HG02623 (cell line): ENCODE measurements around the gene CMIP.

Source experiments
- ATAC-seq: cut with Tn5 transposase; IDR thresholded peaks from one replicate; pipeline ENCODE4 v1.9.1; 2021; ENCODE audit warnings: moderate library complexity; ENCODE audit not compliant: unreplicated experiment

Gene CMIP

DNA sequence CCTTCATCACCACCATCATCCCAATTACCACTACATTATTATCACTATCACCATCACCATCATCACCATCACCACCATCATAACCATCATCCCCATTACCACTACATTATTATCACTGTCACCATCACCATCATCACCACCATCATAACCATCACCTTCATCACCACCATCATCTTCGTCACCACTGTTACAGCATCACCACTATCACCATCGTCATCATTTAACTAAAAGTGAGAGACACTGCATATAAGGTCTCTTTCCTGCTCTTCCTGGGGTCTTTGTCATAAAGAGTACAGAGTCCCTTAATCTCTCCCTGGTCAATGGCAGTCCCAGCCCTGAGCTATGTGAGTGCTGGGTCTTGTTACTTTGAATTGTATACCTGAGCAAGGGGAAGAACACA, 133.5 kb downstream of the CMIP start:
- no peak for ATAC-seq

DNA sequence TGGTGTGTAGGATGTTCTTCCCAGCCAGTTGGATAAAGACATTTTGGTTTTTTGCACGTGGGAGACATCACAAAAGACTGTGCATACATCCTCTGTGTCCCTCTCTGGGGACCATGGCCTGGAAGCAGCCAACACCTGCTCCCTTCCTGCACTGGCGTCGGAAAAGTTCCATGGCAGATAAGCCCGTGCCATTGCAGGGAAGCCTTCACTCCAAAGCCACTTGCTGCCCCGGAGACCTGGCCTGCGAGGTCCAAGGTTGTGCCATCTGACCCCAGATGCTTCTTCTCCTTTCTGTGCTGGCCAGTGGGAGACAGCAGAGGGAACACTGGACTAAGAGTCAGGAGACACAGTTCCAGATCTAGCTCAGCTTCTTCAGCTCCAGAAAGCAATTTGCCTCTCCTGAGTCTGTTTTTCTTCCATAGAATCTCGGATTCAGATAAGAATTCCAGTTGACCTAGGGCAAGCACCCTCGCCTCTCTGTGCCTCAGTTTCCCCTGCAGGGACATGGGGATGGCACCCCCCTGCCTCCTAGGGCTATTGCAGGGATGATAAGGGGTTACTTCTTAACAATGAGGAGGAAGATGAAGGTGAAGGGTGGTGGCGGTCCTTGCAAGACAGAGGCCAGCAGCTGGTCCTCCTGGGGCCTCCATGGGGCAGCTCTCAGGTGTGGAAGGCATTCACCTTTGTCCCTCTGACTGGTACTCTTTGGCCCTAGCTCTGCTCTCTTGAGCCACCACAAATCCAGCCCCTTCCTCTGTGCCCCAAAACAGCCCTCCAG, 134.2 kb downstream of the CMIP start:
- no peak for ATAC-seq

DNA sequence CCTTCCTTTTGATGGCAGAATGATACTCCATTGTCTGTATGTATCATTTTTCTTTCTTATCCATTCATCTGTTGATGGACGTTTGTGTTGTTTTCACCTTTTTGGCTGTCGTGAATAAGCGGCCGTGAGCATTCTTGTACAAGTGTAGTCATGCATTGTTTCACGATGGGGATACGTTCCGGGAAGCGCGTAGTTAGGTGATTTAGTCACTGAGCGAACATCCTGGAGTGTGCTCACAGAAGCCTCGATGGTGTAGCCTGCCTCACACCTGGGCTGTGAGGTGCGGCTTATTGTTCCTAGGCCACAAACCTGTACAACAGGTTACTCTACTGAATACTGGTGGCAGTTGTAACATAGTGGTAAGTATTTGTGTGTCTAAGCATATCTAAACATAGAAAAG, 136.5 kb downstream of the CMIP start:
- ATAC-seq = no peak

DNA sequence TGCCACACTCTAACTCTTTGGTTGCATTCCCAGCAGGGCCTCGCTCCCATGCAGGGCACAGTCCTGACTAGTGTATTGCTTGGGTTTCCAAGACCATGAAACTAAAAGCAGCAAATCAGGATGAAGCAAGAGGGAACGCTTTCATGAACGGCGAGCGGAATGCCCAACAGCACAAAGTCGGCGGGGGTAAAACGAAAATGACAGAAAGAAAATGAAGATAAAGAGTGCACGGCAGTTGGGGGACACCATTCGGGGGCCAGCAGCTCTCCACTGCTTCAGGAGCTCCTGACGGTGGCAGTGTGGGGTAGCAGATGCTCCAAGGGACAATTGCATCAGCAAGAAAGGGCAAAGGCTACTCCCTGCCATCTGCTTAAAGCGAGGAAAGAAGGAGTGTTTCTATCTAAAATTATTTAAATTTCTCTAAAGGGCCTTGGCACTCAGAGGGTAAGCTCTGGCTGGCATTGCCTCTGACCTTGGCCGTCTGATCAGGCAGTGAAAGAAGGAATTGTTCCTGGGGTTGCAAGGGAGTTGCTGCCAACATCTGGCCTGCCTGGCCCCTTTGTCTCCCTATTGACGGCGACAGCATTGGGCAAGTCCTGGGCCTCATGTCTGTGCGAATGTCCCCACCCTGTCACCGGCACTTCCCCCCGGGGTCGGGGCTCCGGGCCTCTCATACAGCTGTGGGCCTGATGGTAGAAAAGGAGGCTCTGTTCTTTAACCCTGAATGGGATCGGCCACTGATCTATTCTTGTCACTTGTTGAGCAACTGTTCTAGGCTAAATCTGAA, 138.2 kb downstream of the CMIP start:
- no peak for ATAC-seq

DNA sequence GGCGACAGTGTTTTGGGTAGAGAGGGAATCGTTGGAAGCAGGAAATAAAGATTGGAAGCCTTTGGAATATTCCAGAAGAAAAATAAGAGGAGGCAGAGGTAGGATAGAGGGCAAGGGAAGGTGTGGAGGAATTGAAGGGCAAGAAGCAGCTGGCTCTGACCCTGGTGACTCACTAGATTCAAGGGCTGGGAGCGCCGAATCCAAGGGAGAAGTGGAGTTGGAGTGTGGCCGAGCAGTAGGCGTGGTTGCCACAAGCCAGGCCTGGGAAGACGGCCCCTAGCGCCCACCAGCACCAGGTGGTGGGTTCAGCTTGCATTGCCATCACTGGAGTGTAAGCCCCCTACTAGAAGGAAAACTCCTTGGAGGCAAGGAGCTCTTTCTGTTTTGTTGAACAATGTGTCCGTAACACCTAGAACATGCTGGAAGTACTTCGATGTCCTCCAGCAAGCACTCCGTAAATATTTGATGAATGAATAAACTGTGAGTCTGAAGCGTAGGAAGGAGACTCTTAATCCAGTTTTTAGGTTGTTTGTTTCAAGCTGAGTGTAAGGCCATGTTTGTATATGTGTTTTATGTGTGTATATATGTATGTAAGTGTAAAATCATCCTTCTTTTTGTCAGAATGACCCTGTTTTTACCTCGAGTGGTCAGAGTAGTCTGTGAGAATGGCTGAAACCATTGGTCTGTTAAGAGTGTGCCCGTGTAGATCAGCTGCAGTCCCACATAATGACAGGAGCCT, 139.5 kb downstream of the CMIP start:
- no peak for ATAC-seq

DNA sequence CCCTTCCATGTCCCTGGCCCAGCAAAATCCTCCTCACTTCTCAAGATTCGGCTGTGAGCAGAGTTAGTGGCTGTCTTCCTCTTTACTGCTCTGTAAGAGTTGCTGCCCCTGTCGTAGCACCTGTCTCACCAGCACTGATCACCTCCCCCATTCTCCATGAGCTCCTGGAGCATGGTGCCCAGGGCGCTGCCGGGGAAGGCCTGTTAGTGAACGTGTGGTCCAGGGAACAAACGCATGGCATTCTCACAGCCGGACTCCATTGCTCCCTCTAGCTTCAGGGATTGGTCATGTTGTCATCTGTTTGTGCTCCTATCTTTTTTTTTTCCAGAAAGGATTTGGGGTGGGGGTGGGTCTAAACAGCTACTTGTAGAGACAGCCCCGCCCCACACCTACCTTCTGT, 141.2 kb downstream of the CMIP start:
- ATAC-seq = no peak

DNA sequence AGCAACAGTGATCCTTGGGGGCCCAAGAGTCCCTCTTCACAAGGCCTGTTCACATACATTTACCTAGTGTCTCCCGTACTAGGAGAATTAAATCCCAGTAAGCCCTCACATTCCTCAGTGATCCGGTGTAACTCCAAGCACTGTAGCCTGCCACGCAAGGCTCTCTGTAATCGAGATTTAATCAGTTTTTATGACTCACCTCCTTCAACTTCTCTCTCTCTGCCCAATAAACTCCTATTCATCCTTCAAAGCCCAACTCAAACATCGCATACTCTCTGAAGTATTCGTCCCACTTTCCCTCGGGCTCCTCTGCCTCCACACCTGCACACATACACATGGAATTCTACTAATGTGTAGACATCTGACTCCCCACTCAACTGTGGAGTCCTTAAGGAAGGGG, 141.8 kb downstream of the CMIP start:
- ATAC-seq = no peak

DNA sequence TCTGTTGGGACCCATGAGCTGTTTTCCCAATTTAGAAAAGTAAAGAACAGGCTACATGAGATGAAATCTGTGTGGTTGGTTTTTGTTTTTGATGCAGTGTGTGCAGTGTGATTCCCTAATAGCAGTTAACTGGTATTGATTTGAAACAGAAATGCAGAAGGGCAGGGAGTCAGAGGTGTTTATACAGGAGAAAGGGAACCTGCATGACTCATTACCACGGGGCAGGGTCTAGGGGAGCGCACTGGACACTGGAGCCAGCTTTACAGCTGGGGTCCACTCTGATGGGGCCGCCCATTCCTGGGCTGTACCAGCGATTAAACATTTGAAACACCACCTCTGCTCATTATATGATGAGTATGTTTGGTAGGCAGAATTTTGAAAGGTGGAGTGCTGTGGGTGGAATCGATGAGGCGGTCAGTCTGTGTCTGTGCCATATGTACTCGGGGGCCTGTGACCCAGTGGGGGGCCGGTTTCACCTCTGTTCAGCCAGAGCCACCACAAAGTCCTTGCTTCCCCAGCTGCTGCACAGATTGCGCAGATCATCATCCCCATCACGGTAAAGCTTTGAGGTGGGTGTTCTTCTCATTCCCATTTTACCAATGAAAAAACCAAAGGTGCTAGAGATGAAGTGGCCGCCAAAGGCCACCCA, 142.5 kb downstream of the CMIP start:
- ATAC-seq = no peak

DNA sequence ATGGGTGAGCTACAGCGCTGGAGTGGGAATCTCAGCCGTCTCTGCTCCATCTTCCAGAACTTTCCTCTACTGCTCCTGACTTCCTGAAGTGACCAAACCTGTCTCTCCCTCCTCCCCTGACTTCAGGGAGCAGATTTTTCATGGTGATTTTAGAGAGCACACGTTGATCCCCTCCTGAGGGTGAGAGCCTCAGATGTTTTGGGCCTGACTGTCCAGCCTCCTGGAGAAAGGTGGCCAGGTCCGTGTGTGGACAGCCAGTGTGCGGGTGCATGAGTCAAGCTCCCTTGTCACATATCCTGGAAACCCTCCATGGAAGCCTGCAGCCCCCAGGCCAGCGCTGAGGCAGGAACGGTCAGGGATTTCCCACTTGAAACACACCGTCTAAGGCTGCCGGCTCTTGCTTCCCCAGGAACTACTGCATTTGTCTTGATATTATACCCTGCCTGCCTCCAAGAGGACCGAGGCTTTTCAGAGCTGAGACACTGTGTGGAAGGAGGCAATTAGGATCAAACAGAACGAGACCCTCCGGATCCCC, 143.1 kb downstream of the CMIP start:
- ATAC-seq = no peak

DNA sequence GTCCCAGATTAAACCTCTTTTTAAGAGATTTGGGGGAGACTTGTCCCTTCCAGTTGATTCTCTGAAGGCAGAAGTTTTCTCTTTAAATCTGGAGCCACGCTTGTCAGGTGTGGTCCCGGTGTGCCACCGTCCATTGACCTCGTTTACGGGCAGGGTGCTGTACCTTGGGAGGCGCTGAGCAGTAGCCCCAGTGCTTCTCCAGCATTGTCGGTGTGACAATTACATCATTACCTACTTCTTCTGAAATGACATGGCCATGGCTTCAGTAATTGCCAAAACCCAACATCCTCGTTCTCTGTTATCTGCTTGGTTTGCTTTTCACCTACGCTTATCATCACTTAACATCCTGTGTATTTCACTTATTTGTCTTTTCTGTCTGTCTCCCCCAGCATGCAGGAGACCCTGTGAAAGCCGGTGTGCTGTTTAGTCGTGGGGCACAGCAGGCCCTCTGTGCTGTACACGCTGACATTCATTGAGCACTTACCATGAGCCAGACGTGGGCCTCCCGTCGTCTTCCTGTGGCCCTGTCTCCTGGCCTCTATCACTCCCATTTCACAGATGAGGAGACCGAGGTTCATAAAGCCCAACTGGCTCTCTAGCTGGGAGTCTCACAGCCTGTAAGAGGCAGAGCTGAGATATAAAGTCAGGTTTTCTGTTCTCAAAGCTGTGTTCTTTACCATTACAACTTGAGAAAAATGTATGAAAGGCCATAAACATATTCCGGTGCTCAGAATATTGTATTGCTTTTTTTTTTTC, 143.9 kb downstream of the CMIP start:
- ATAC-seq = no peak

DNA sequence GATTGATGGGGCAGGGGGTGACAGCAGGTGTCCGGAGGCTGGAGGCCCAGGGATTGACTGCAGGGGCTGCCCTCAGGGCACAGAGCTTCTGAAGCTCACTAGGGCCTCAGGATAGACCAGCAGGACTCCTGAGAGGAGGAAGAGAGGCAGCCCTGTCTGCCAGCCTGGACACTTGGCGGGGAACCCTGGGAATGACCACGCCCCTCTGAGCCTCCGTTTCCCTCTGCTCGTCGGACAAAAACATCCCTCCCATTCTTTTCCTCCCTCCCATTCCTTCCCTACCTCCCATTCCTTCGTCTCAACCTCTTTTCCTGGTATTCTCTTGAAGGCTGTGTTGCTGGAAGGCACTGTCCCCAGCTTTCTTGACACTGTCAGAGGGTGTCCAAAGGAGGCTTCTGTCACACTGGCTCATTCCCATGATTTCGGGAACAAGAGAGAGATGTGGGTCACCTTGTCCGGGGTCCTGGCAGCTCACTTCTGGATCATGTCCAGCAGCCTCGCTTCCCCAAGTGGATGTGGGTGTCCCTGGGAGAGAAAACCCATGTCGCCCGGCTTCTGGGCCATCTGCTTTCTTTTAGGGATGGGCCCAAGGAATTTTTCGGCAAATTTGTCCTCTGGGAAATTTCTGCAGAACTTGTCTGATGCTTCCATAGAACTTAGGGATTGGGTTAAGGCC, 145.5 kb downstream of the CMIP start:
- no peak for ATAC-seq

DNA sequence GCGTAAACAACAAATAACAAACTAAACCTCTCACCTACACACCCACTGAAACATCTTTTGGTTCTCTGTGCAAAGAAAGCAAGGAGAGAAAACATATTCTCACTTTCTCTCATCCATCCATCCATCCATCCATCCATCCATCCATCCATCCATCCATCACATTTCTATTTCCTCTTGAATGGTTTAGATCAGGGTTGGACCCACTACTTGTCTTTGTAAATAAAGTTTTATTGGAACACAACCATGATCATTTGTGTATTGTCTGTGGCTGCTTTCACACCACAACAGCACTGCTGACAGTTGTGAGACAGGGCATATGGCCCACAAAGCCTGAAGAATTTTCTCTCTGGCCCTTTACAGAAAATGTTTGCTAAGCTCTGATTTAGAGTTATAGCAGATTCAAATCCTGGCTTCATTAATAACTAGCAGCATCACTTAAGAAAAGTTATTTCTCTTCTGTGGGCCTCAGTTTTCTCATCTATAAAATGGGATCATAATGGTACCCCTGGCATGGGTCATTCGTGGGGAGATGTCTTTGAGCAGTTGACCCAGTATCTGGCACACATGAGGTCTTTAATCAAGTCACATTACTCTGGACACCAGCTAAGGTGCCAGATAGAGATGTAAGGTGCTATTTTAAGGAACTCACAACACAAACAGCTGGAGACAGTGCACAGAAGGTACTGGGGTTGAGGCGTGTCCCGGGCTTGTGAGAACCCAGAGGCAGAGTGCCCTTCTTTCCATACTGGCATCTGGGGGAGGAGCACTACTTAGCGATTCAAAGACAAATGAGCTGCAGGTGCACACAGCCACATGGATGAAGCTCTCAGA, 146.3 kb downstream of the CMIP start:
- no peak for ATAC-seq

DNA sequence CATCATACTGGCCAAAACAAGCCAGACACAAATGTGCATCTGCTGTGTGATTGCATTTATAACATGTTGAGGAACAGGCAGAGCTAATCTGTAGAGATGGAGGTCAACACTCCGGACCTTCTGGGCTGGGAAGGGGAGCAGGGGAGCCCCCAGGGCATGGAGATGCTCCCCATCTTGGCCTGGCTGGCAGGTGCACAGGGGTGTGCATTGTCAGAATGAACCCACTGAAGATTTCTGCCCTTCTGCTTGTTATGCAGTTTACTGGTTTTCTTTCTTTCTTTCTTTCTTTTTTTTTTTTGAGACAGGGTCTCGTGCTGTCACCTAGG, 146.9 kb downstream of the CMIP start:
- ATAC-seq = no peak

DNA sequence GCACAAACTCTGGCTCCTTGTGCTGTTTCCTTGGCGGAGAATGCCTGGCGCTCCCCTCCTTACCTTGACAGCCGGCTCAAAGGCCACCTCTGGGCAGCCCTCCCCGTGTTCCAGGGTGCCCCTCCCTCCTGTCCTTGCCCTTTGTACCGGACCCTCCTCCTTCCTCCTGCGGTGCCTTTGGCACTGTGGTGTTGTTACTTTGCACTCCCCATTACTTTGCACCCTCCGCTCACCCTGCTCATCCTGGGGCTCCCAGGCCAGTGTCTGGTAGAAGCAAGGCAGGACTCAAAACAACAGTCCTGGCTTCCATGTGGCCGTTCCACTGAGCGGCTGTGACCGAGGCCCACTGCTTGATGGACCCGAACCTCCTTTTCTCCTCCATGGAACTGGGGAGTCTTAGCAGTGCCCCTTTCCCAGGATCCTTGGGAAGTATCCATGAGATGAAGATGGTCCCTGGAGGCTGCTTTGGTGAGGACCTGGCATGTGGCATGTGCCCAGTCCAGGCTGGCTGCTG, 147.8 kb downstream of the CMIP start:
- no peak for ATAC-seq

DNA sequence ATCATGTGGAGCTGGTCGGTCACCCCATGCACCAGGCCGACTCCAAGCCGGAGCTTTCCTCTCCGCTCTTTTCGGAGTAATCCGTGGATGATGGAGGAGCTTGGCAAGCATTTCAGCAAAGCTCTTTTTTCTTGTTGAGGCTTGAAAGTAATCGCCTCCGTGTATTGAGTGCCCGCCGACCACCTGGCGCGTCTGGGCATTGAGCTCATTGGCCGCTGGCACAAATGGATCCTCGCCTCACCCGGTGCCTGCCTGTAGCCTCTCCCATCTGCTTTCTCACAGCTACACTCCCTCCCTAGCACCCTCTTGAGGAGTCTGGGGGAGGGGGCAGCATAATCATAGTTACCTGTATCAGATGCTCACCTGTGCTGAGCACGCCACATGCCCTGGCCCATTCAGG, 148.9 kb downstream of the CMIP start:
- no peak for ATAC-seq

DNA sequence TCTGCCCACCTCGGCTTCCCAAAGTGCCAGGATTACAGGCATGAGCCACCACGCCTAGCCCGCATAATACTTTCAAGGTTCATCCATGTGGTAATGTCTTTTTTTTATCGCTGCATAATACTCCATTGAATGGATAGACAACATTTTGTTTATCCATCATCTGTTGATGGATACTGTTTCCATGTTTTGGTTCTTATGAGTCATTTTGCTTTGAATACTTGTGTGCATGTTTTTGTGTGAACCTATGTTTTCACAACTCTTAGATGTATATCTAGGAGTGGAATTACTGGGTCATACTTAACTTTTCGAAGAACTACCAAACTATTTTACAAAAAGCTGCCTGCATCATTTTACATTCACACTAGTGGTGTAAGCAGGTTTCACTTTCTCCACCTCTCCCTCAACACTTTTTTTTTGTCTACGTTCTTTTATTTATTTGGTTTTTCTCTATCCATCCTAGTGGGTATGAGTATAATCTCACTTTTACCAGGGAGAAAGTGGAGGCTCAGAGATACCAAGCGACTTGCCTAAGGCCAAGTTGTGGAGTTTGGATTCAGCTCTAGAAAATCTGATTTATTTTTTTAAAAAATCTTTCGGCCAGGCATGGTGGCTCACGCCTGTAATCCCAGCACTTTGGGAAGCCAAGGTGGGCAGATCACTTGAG, 151.2 kb downstream of the CMIP start:
- no peak for ATAC-seq

DNA sequence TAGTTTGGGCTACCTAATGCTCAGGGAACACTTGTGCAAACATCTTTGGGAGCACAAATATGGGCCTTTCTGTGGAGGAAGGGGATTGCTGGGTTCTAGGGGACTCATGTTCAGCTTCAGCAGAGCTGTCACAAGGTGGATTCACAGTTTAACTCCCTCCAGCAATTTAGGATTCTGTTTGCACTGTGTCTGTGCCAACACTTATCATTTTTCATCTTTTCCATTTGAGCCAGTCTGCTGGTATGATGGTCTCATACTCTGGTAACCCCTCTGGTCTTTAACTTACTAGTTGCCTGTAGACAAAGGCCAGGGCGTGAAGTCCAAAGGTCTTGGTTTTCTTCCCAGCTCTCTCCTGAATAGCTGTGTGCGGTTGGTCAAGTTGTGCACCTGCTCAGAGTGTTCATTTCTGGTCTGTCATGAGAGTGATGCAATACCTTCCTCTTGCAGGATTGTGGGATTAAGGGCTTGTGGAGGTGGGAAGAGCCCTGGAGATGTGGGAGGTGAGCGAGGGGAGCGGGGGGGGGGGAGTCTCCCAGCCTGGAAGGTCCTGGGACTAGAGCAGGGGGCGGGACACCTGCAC, 152.6 kb downstream of the CMIP start:
- ATAC-seq = no peak

DNA sequence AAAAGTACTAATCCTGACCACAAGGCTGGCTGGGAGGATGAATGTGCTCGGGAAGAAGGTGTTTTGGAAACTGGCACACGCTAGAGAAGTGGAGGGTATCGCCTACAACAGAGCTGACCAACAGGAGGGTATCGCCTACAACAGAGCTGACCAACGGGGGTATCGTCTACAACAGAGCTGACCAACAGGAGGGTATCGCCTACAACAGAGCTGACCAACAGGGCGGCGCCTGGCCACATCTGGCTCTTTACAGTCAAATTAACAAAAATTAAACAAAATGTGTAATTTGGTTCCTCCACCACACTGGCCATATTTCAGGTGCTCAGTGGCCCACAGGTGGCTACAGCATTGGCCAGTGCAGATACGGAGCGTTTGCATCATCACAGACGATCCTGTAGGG, 153.5 kb downstream of the CMIP start:
- ATAC-seq = no peak
